ENCODE measurements around the gene LTA4H.

LTA4H gene

GRCh38 chr12:95953000-95953399 lies 82.4 kb downstream of the LTA4H start:
- no peak for DNase-seq

- DNase-seq, result no peak
These were observed 83.9 kb downstream of the LTA4H start for GRCh38 chr12:95951515-95951914.
